ENCODE data around the gene HOOK2. TPM values are rescaled to one million over a fixed set of nuclear protein-coding genes. Genes with fewer than 3 reads are reported as not detected.

Gene HOOK2
- total and polyA plus RNA-seq, 2 of the 8 experiments (the other 6 are each of a cell fraction or from before 2014, with no cell fraction given) = 23.8 to 63.2 TPM

- no peak for TF ChIP-seq RNF2 (IDR thresholded peaks at IDR 0.05; ENCODE audit: borderline replicate concordance, low read depth, low read length, missing control alignments, poor library complexity, severe bottlenecking)
- no peak for TF ChIP-seq RBBP5 (IDR thresholded peaks at IDR 0.05; ENCODE audit: borderline replicate concordance, low read depth, low read length)
- TF ChIP-seq KDM4A (IDR thresholded peaks at IDR 0.05; ENCODE audit: low read depth, low read length, severe bottlenecking) = peak; percentile 83
- TF ChIP-seq SIX5 (IDR thresholded peaks at IDR 0.05; ENCODE audit: low read depth, low read length) = peak; percentile 61; the same call in 1 of the 2 replicates
- no peak for TF ChIP-seq EZH2 (IDR thresholded peaks at IDR 0.05; ENCODE audit: low read depth, low read length, severe bottlenecking)
- TF ChIP-seq CHD2 (IDR thresholded peaks at IDR 0.05; ENCODE audit: low read length) = no peak
- no peak for TF ChIP-seq GABPA (IDR thresholded peaks at IDR 0.05; ENCODE audit: borderline replicate concordance, insufficient read depth, low read length)
- 0 out of 4 replicates have a peak, but pooled peaks of 1 of the 2 experiments have one; percentile 28 for TF ChIP-seq HDAC2 (IDR thresholded peaks at IDR 0.05; ENCODE audit: borderline replicate concordance in 1 of 2, low read depth in 2 of 2, low read length in 2 of 2)
- TF ChIP-seq GTF2F1 (IDR thresholded peaks at IDR 0.05; ENCODE audit: borderline replicate concordance, low read depth, low read length) = no peak
- TF ChIP-seq SP1 (IDR thresholded peaks at IDR 0.05; ENCODE audit: low read depth, low read length) = peak; percentile 58
- peak in 1 of 2 experiments; percentile 100; a peak in 2 of 3 replicates for TF ChIP-seq EP300 (IDR thresholded peaks at IDR 0.05; ENCODE audit: borderline replicate concordance in 1 of 2, low read depth in 2 of 2, low read length in 2 of 2)
- no peak for TF ChIP-seq EGR1 (IDR thresholded peaks at IDR 0.05; ENCODE audit: borderline replicate concordance, low read depth, low read length)
- TF ChIP-seq SAP30 (IDR thresholded peaks at IDR 0.05; ENCODE audit: insufficient read depth, insufficient replicate concordance, low read length) = peak; percentile 91
- peak; percentile 91 for TF ChIP-seq POLR2AphosphoS5 (IDR thresholded peaks at IDR 0.05; ENCODE audit: low read depth, low read length)
- no peak for TF ChIP-seq SP4 (IDR thresholded peaks at IDR 0.05; ENCODE audit: low read length)
- TF ChIP-seq RFX5 (IDR thresholded peaks at IDR 0.05; ENCODE audit: borderline replicate concordance, low read depth, low read length) = no peak
- no peak for TF ChIP-seq HDAC6 (IDR thresholded peaks at IDR 0.05; ENCODE audit: low read depth, low read length)
- TF ChIP-seq RXRA (IDR thresholded peaks at IDR 0.05; ENCODE audit: insufficient read depth, low read depth, low read length) = no peak
- TF ChIP-seq ASH2L (IDR thresholded peaks at IDR 0.05; ENCODE audit: low read length) = peak; percentile 41
- TF ChIP-seq MAX (IDR thresholded peaks at IDR 0.05) = peak; percentile 80
- TF ChIP-seq MAFK (IDR thresholded peaks at IDR 0.05; ENCODE audit: low read depth, low read length) = no peak
- no peak for TF ChIP-seq TEAD4 (IDR thresholded peaks at IDR 0.05; ENCODE audit: low read depth, low read length)
- no peak for TF ChIP-seq KDM5A (IDR thresholded peaks at IDR 0.05; ENCODE audit: low read length)
These were observed 26.3 kb upstream of the HOOK2 start, which contains the start of the genes PRDX2 and THSD8 (continued) for GRCh38 chr19:12801466-12802266.
